ENCODE measurements around the gene RIMKLB. TPM values are rescaled to one million over a fixed set of nuclear protein-coding genes. Genes with fewer than 3 reads are reported as not detected.

The RIMKLB gene, protein sequence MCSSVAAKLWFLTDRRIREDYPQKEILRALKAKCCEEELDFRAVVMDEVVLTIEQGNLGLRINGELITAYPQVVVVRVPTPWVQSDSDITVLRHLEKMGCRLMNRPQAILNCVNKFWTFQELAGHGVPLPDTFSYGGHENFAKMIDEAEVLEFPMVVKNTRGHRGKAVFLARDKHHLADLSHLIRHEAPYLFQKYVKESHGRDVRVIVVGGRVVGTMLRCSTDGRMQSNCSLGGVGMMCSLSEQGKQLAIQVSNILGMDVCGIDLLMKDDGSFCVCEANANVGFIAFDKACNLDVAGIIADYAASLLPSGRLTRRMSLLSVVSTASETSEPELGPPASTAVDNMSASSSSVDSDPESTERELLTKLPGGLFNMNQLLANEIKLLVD
- total RNA-seq (2012; rRNA removed) (18.8 and 23.1 TPM in 2 replicates), polyA plus RNA-seq (2012; rRNA removed) (10.1 and 12.5 TPM in 2 replicates), Bru-seq, nascent RNA (percentile 70 among the genes with signal in this experiment), BruChase-seq, experiment 1, labeled RNA remaining after a 6-hour chase (percentile 67 among the genes with signal in this experiment), BruChase-seq, experiment 2, labeled RNA remaining after a 2-hour chase (percentile 63 among the genes with signal in this experiment)
- 2.7 and 3.3 TPM in 2 replicates for polyA plus RNA-seq (2012; cell fraction: cytosol; rRNA removed)
- 14.6 and 54.0 TPM in 2 replicates for polyA plus RNA-seq (2012; cell fraction: nucleus; rRNA removed; ENCODE audit: low replicate concordance)
- long read RNA-seq, transcript RIMKLB-205 (6 exons, 2,236 nt) = major isoform, 7 of 13 reads
- long read RNA-seq, partial matches to known transcripts = 0 of 13 reads
- long read RNA-seq, other reads (novel, unspliced or antisense) = 6 of 13 reads

- peak within 1 kb of the TSS; percentile 17; the same call in 1 of the 2 replicates for H3K56ac ChIP-seq (ENCODE audit: extremely low read depth, insufficient read depth, low read length)
- peak within 1 kb of the TSS; percentile 99 for H3K4me2 ChIP-seq (ENCODE audit: low read depth, low read length)
- peak within 1 kb of the TSS; percentile 63; the same call in 1 of the 2 replicates for H4K91ac ChIP-seq (ENCODE audit: insufficient read depth, low read depth, low read length)
- 0 out of 2 replicates have a peak within 1 kb of the TSS, but pooled peaks have one; percentile 49 for H2BK120ac ChIP-seq (ENCODE audit: low read depth, low read length)
- peak within 1 kb of the TSS; percentile 46; the same call in 1 of the 2 replicates for H3K18ac ChIP-seq (ENCODE audit: low read depth, low read length)
- BruUV-seq (replicated peaks) = no TSS peak
- H2AK9ac ChIP-seq (replicated peaks; ENCODE audit: low read depth, low read length, poor library complexity) = peak within 1 kb of the TSS; percentile 38
- H3K27me3 ChIP-seq (ENCODE audit: control insufficient read depth, insufficient read depth, low read length) = no peaks in the 10 kb centered on the region
- H2AFZ ChIP-seq (replicated peaks; ENCODE audit: low read length, poor library complexity) = peak within 1 kb of the TSS; percentile 94
- intact Hi-C loops (cut with micrococcal nuclease) (loop anchor here (5.0 kb wide), 2 partner anchors 85 to 725 kb away; no protein-coding TSS in a partner anchor), in situ Hi-C loops (cut with MboI; ENCODE audit: low sequenced_read_pairs) (no loop called here), dilution Hi-C loops (cut with HindIII; ENCODE audit: low sequenced_read_pairs, unreplicated experiment) (no loop called here)
- H3K4me1 ChIP-seq (ENCODE audit: control insufficient read depth, insufficient read depth, low read length) = no peaks in the 10 kb centered on the region
- no peaks in the 10 kb centered on the region for H3K36me3 ChIP-seq (ENCODE audit: control insufficient read depth, insufficient read depth, low read length)
- DNase-seq (peak; percentile 57), ATAC-seq (ENCODE audit: low read depth) (peak; percentile 91)
- peak within 1 kb of the TSS; percentile 77 for H3K27ac ChIP-seq (ENCODE audit: insufficient read depth, low read length)
- H4K8ac ChIP-seq (ENCODE audit: low read depth in 2 of 2, low read length in 2 of 2) = peak within 1 kb of the TSS in 1 of 2 experiments; percentile 51; a peak in 3 of 4 replicates
- H3K4ac ChIP-seq (ENCODE audit: low read depth, low read length) = peak within 1 kb of the TSS; percentile 77
- ChIA-PET CTCF (no interaction called here), POLR2A (ENCODE audit: unreplicated experiment) (no interaction called here)
- peaks cover 6% of the 10 kb centered on the region; the same call in 1 of the 2 replicates for H4K20me1 ChIP-seq (ENCODE audit: insufficient read depth, low read length)
- H3K79me1 ChIP-seq (ENCODE audit: low read depth in 1 of 2, low read length in 2 of 2) = peaks cover 4 to 20% of the 10 kb centered on the region in 2 experiments; a peak in 1 of 4 replicates
- no peak within 1 kb of the TSS for H2BK15ac ChIP-seq (ENCODE audit: low read depth, low read length)
- peak within 1 kb of the TSS; percentile 26; the same call in 1 of the 2 replicates for H2AK5ac ChIP-seq (ENCODE audit: low read depth, low read length)
- WGBS, 2 experiments (ENCODE audit: extremely low coverage in 2 of 2, insufficient read length in 1 of 2) = 0% methylated on average over 23 of the region's 88 CpGs; no CpG with 5 or more reads in 1 of the 2 experiments
- H2BK5ac ChIP-seq (ENCODE audit: low read depth, low read length, poor library complexity, severe bottlenecking) = peak within 1 kb of the TSS; percentile 48
- peak within 1 kb of the TSS; percentile 94 for H3K9ac ChIP-seq (ENCODE audit: low read depth, low read length)
- H4K5ac ChIP-seq (ENCODE audit: low read depth, low read length) = peak within 1 kb of the TSS; percentile 52; the same call in 1 of the 2 replicates
- H3K14ac ChIP-seq (replicated peaks; ENCODE audit: low read depth, low read length) = no peak within 1 kb of the TSS
- H3K9me3 ChIP-seq (ENCODE audit: control insufficient read depth, insufficient read depth, low read length) = no peaks in the 10 kb centered on the region
- TF ChIP-seq CTCF (conservative IDR thresholded peaks at IDR 0.05; ENCODE audit: low read depth, low read length) (no peak), MAZ (IDR thresholded peaks at IDR 0.05; ENCODE audit: borderline replicate concordance, low read depth, low read length) (peak; percentile 78), CHD1 (IDR thresholded peaks at IDR 0.05; ENCODE audit: low read depth, low read length) (no peak), MXI1 (IDR thresholded peaks at IDR 0.05; ENCODE audit: borderline replicate concordance, low read depth, low read length) (peak; percentile 30; the same call in 1 of the 2 replicates), USF2 (IDR thresholded peaks at IDR 0.05; ENCODE audit: low read depth, low read length) (no peak), CEBPB (IDR thresholded peaks at IDR 0.05; ENCODE audit: low read depth, low read length) (no peak), MAFK (IDR thresholded peaks at IDR 0.05; ENCODE audit: low read depth, low read length) (no peak), POLR2A (IDR thresholded peaks at IDR 0.05; ENCODE audit: low read depth, low read length) (peak; percentile 46)
- TF ChIP-seq, protein P1, sequence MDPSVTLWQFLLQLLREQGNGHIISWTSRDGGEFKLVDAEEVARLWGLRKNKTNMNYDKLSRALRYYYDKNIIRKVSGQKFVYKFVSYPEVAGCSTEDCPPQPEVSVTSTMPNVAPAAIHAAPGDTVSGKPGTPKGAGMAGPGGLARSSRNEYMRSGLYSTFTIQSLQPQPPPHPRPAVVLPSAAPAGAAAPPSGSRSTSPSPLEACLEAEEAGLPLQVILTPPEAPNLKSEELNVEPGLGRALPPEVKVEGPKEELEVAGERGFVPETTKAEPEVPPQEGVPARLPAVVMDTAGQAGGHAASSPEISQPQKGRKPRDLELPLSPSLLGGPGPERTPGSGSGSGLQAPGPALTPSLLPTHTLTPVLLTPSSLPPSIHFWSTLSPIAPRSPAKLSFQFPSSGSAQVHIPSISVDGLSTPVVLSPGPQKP (IDR thresholded peaks at IDR 0.05; ENCODE audit: borderline replicate concordance, low read depth, low read length) = no peak
- H3K23ac ChIP-seq (ENCODE audit: low read depth, low read length) = 0 out of 2 replicates have a peak within 1 kb of the TSS, but pooled peaks have one; percentile 45
- H2BK20ac ChIP-seq (ENCODE audit: low read depth, low read length) = no peak within 1 kb of the TSS
- no peaks in the 10 kb centered on the region for H3K9me1 ChIP-seq (ENCODE audit: insufficient read depth, low read length)
- H3K4me3 ChIP-seq (ENCODE audit: insufficient read depth, low read depth, low read length) = peak within 1 kb of the TSS; percentile 97
Measured at GRCh38 chr12:8697476-8698131, at the start of gene RIMKLB. RIMKLB (plus strand) TSS chr12:8697991; CDS start chr12:8713867, 15,876 bp downstream.
